Activated CD4-positive, alpha-beta memory T cell treated with anti-CD3 and anti-CD28 coated beads, Interleukin-2, amount 10 ng/mL, durations not matched to agents 7 days and 5 days (primary cell): ENCODE results near the gene SLC25A36. TPM values are rescaled to one million over a fixed set of nuclear protein-coding genes. Genes with fewer than 3 reads are reported as not detected.
"Not testable (repeated sequence)": the region's sequence is repeated elsewhere in the genome, so short reads cannot be mapped to it uniquely, and the experiment has no call there.

ENCODE experiments used
- CTCF ChIA-PET: fragments of 350-600 bp; sonication (Branson Sonifier 250); formaldehyde crosslinking; loops from one replicate; lab custom pipeline; 2021; ENCODE audit warnings: antibody characterized with exemption, inconsistent platforms; lab: Charles Lee
- POLR2A ChIA-PET: fragments of 350-600 bp; sonication (Branson Sonifier 250); formaldehyde crosslinking; loops from one replicate; lab custom pipeline; 2021; ENCODE audit warnings: antibody characterized with exemption; lab: Charles Lee
- DNase-seq: peaks from one replicate; pipeline ENCODE4 v3.0.0-alpha.2; 2020
- H3K27ac Mint-ChIP-seq: one replicate; pipeline ENCODE4 v1.8.0; 2021; ENCODE audit warnings: mild to moderate bottlenecking, mixed read lengths
- H3K27me3 Mint-ChIP-seq: one replicate; pipeline ENCODE4 v1.8.0; 2021; ENCODE audit warnings: mixed read lengths
- H3K36me3 Mint-ChIP-seq: one replicate; pipeline ENCODE4 v1.8.0; 2021; ENCODE audit warnings: low read depth, mixed read lengths
- H3K4me1 Mint-ChIP-seq: one replicate; pipeline ENCODE4 v1.8.0; 2021; ENCODE audit warnings: mixed read lengths
- H3K4me3 Mint-ChIP-seq: one replicate; pipeline ENCODE4 v1.8.0; 2021; ENCODE audit warnings: mild to moderate bottlenecking, mixed read lengths
- H3K9me3 Mint-ChIP-seq: one replicate; pipeline ENCODE4 v1.8.0; 2021; ENCODE audit warnings: mixed read lengths
- total RNA-seq, 2 experiments: library from RNA; stranded (reverse); gene quantifications; one replicate each; pipeline ENCODE4 v1.2.3, GENCODE V29; 2021

Gene SLC25A36
- total RNA-seq, 2 experiments from 2014 or later = 44.8 to 51.8 TPM

DNA sequence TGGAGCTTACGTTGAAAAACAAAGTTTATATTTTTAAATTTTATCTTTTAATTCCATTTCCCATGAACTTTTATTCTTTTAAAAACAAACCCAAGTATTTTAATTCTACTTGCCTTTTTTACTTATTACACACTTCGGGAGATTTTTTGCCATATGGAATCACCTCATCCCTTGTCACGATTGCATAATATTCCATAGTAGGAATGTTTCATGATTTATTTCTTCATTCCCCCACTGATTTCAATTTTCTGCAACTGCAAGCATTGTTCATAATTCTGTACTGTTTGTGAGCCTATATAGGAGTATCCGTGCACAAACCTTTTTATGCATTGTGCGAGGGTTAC is 574 bp upstream of the SLC25A36 start:
- POLR2A ChIA-PET = no interaction called here
- no peak for DNase-seq
- Mint-ChIP-seq H3K27me3 (peaks cover 31% of the 10 kb centered on the region), H3K36me3 (peaks cover 4% of the 10 kb centered on the region), H3K4me1 (peaks cover 30% of the 10 kb centered on the region), H3K9me3 (peaks cover 5% of the 10 kb centered on the region), H3K4me3 (peak overlapping the region; percentile 80), H3K27ac (peak overlapping the region; percentile 86)
- CTCF ChIA-PET = no interaction called here

DNA sequence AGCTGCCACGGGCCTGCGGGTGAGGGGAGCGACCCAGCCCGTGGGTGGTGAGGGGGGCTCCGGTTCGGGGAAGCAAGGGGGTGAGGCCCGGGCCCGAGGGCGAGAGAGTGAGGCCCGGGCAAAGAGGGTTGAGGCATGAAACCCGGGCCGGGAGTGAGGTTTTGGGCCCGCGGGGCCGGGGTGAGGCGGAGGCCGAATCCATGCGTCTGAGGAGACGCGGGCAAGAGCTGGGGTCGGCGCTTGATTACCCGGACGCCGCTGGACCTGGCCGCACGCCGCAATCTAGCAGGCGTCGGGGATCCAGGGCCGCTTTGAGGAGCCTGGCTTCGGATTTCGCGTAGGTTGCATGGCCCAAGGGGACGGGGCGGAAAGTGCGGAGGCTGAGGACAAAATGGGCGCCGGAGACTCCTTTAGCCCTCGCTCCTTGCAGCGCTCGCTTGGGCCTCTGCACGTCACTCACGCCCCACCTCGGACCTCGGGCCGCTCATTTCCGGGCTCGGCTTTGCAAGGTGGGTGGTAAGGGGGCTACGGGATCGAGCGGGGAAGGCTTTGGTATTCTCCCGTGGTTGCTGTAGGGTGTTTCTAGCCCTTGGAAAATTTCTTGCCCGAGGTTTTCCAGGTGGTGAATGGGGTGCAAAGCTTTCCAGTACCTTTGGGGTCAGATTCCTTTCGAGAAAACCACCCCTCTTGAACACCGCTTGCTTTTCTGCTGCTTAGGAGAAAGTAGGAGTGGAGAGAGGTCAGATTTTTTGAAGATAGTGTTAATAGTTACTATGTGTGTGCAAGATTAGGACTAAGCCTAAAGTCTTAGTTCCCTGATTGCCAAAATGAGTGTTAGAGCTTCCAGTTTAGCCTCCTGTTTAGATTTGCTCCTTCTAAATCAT is 827 bp downstream of the SLC25A36 start:
- Mint-ChIP-seq H3K4me3 (peak overlapping the region; percentile 80), H3K27ac (peak overlapping the region; percentile 86), H3K4me1 (peaks cover 30% of the 10 kb centered on the region), H3K27me3 (peaks cover 21% of the 10 kb centered on the region), H3K36me3 (peaks cover 13% of the 10 kb centered on the region), H3K9me3 (peaks cover 2% of the 10 kb centered on the region)
- ChIA-PET CTCF (interaction anchor here (1.0 to 1.6 kb wide), 4 partner anchors 11 to 58 kb away, joined by 3 read pairs; no protein-coding TSS in a partner anchor), POLR2A (interaction anchor here (1.0 to 3.0 kb wide), 8 partner anchors 9 to 325 kb away, joined by 3 to 12 read pairs (median 5); partner anchors contain the start of gene PXYLP1)
- DNase-seq = peak; percentile 52

DNA sequence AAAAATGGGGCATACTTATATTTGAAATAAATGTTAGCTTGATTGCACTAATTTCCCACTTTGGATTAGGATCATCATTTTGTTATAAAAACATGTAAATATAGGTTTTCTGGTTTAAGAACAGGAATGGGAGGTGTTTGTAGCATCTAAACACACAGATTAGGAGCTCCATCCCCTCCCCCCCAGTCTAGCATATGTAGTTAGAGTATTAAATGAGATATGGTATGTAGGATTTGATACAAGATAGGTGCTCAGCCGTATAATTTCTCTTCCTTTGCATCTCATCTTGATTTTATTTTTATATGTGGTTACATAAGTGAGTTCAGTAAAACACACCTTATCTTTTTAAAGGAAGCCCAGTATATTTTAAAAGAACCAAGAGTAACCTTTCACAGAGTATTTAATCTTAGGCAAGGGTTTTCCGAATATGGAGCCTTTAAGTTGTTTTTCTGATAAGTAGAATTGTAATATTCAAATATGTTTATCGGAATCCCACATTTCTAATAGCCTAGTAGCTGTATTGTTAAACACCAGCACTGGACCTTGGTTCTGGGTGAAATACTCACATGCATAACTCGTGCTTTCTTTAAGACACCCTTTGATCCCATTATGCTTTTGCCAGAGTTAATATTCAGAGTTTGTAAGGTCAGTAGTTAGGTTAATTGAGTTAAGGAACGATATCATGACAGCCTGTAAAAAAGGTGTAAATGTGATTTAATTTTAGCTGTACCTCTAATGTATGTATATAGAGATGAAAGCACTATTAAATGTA is 2.3 kb downstream of the SLC25A36 start:
- no peak for DNase-seq
- ChIA-PET CTCF (interaction anchor here (0.5 to 1.6 kb wide), 6 partner anchors 8 to 288 kb away, joined by 3 to 5 read pairs (median 4); no protein-coding TSS in a partner anchor), POLR2A (interaction anchor here (1.0 to 3.0 kb wide), 4 partner anchors 8 to 288 kb away, joined by 3 to 12 read pairs (median 7); partner anchors contain the start of gene PXYLP1)
- Mint-ChIP-seq H3K4me1 (peaks cover 30% of the 10 kb centered on the region), H3K27ac (no peak overlapping the region), H3K27me3 (peaks cover 12% of the 10 kb centered on the region), H3K36me3 (peaks cover 16% of the 10 kb centered on the region), H3K9me3 (peaks cover under 1% of the 10 kb centered on the region), H3K4me3 (no peak overlapping the region)

DNA sequence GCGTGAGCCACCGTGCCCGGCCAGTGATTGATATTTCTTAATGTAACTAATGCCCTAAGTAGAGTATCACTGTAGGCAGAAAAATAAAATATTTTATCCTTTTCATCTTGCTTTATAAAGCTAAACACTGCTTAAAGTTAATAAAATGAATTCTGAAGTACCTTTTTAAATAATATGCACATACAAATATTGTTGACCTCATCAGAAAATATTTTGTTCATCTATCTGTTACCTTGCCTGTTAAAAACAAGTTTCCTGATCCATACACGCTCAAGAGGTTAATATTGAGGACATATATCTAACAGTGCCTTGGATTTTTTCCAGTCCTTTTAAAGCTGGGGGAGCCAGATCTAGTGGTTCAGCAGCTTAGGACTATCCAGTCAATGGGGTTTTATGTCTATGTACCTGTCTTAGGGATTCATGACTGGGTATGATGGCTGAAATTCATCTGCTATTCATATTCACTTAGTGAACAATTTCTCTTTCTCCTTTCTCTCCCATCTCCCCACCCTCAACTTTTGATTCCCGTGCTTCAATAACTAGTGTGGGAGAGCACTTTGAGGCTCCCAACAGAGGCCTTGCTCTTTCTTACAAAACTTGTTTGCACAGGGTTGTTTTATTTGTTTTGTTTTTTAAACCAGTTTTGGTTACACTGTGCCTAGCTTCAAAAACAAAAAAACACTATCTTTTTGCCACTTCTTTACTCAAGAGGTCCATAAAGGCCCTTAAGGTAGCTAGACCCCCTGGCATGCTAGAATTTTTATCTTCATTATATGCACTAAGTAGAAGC is 7.0 kb downstream of the SLC25A36 start:
- Mint-ChIP-seq H3K9me3 (no peaks in the 10 kb centered on the region), H3K27me3 (no peaks in the 10 kb centered on the region), H3K27ac (no peak overlapping the region), H3K4me1 (peaks cover 10% of the 10 kb centered on the region), H3K4me3 (no peak overlapping the region), H3K36me3 (peaks cover 12% of the 10 kb centered on the region)
- ChIA-PET POLR2A (no interaction called here), CTCF (no interaction called here)
- no peak for DNase-seq

DNA sequence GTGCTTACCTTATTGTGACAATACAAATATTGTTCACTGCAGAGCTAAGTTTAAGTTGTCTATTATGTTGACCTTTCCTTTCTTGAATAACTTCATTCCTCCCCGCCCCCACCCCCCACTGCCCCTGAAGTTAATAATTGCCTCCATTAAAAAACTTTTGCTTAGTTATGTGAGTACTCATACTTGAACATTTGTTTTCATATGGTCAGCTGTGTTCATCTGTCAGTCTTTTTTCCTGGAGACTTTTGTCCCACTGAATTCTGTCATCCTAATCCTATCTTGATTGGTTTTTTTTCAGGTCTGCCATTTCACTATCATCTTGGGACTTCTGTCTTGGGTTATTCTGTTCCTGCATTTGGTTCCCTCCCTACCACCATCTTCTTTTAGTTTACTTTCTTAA is 8.5 kb downstream of the SLC25A36 start:
- no peak for DNase-seq
- no peaks in the 10 kb centered on the region for H3K27me3 Mint-ChIP-seq
- peaks cover 6% of the 10 kb centered on the region for H3K4me1 Mint-ChIP-seq
- no peak overlapping the region for H3K4me3 Mint-ChIP-seq
- peaks cover 12% of the 10 kb centered on the region for H3K36me3 Mint-ChIP-seq
- CTCF ChIA-PET = no interaction called here
- no peaks in the 10 kb centered on the region for H3K9me3 Mint-ChIP-seq
- H3K27ac Mint-ChIP-seq = no peak overlapping the region
- POLR2A ChIA-PET = no interaction called here

DNA sequence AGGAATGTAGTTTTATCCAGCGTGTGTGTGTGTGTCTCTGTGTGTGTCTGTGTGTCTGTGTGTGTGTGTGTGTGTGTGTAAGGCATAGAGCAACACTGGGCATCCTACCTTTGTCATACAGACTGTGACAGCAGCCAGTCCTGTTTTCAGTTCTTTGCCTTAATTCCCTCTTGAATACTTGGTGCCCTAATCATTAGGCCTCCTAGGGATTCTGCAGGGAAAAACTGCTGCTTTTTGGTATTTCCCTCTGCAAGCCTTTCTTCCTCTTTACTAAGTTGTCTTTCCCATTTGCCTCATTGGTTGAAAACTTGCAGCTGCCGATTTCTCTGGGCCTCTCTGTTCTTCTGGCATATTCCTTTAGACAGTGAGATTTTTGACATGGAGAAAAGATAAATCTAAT is 9.2 kb downstream of the SLC25A36 start:
- CTCF ChIA-PET = no interaction called here
- Mint-ChIP-seq H3K27me3 (no peaks in the 10 kb centered on the region), H3K27ac (no peak overlapping the region), H3K36me3 (peaks cover 12% of the 10 kb centered on the region), H3K9me3 (no peaks in the 10 kb centered on the region), H3K4me3 (no peak overlapping the region), H3K4me1 (peaks cover 6% of the 10 kb centered on the region)
- no peak for DNase-seq
- POLR2A ChIA-PET = no interaction called here

DNA sequence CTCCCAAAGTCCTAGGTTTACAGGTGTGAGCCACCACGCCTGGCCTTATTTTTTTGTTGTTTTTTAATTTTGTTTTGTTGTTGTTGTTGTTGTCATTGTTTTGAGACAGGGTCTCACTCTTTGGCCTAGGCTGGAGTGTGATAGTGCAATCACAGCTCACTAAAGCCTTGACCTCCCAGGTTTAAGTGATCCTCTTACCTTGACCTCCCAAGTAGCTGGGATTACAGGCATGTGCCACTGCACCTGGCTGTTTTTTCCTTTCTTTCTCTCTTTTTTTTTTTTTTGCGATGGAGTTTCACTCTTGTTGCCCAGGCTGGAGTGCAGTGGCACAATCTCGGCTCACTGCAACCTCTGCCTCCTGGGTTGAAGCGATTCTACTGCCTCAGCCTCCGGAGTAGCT is 10.1 kb downstream of the SLC25A36 start:
- DNase-seq, H3K9me3 Mint-ChIP-seq, H3K4me1 Mint-ChIP-seq, H3K27ac Mint-ChIP-seq, H3K27me3 Mint-ChIP-seq, H3K4me3 Mint-ChIP-seq: not testable (repeated sequence)
- CTCF ChIA-PET = interaction anchor here (0.7 kb wide), 1 partner anchor 8 kb away, joined by 5 read pairs; no protein-coding TSS in a partner anchor
- POLR2A ChIA-PET = interaction anchor here (0.8 kb wide), 1 partner anchor 8 kb away, joined by 3 read pairs; no protein-coding TSS in a partner anchor
- peaks cover 11% of the 10 kb centered on the region for H3K36me3 Mint-ChIP-seq

DNA sequence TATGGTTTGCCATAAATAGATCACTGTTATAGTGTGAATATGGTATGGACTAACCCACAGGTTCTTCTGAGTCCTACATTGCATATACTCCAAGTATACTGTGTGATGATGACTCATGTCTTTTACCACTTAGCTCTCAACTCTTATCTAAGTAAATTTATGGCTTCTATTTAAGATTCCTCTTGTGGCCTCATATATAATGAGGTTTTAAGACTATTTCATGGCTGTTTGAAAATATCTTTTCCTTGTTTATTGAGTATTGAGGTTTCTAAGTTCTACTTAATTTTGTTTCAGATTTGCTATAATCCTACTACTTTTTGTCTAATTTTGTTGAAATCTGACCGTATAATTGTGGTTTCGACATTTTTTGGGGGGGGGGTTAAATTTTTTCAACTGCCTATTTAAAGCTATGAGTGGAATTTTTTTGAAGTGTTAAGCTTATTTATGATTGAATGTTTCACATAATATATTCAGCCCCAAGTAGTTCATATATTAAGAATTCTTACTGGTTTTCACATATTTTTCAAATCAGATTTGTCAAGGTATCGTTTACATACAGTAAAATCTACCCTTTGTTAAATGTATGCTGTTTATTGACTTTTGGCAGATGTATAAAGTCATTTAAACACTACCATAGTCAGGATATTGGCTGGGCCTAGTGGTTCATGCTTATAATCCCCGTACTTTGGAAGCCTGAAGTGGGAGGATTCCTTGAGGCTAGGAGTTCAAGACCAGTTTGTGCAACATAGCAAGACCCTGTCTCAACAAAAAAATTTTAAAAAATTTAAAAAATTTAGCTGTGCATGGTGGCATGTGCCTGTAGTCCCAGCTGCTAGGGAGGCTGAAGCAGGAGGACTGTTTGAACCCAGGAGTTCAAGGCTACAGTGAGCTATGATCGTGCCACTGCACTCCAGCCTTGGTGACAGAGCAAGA is 11.7 kb downstream of the SLC25A36 start:
- DNase-seq = no peak
- Mint-ChIP-seq H3K36me3 (peaks cover 3% of the 10 kb centered on the region), H3K27me3 (no peaks in the 10 kb centered on the region), H3K4me1 (peaks cover 6% of the 10 kb centered on the region), H3K9me3 (no peaks in the 10 kb centered on the region), H3K4me3 (no peak overlapping the region), H3K27ac (no peak overlapping the region)
- ChIA-PET POLR2A (interaction anchor here (0.6 to 2.0 kb wide), 2 partner anchors 11 to 652 kb away, joined by 3 to 12 read pairs; partner anchors contain the start of gene SLC25A36), CTCF (interaction anchor here (0.7 kb wide), 2 partner anchors 10 to 992 kb away, joined by 3 read pairs; no protein-coding TSS in a partner anchor)

DNA sequence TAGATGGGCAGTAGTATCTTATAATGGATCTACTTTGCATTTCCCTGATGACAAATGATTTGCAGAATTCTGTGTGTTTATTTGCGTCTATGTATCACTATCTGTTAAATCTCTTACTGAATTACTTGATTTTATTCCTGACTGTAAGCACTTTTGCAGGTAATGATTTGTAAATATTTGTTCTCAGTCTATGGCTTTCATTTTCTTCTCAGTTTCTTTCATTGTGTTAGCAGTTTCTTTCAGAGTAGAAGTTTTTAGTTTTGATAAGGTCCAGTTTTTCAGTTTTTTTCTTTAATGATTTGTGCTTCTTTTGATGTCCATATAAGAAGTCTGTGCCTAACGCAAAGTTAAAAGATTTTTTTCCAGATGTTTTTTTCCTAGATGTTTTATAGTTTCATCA is 12.9 kb downstream of the SLC25A36 start:
- H3K36me3 Mint-ChIP-seq = peaks cover 3% of the 10 kb centered on the region
- CTCF ChIA-PET = interaction anchor here (0.8 kb wide), 1 partner anchor 12 kb away, joined by 3 read pairs; no protein-coding TSS in a partner anchor

DNA sequence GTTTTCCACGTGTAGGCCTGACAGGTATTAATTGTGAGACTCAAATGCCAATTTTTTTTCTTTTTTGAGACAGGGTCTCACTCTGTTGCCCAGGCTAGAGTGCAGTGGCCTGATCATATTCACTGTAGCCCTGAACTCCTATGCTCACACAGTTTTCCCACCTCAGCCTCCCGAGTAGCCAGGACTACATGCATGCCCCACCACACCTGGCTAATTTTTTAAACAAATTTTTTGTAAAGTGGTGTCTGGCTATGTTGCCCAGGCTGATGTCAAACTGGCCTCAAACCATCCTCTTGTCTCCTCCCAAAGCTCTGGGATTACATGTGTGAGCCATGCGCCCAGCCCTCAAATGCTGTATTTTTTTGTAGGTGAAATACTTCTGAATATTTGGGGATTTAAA is 14.0 kb downstream of the SLC25A36 start:
- H3K9me3 Mint-ChIP-seq = no peaks in the 10 kb centered on the region

More for the DNA sequence above, 12.9 kb downstream of the SLC25A36 start:
- no peak for DNase-seq
- H3K4me3 Mint-ChIP-seq = no peak overlapping the region
- POLR2A ChIA-PET = interaction anchor here (2.0 kb wide), 1 partner anchor 12 kb away, joined by 12 read pairs; the partner anchor contains the start of gene SLC25A36
- H3K27me3 Mint-ChIP-seq = no peaks in the 10 kb centered on the region
- no peaks in the 10 kb centered on the region for H3K9me3 Mint-ChIP-seq
- no peak overlapping the region for H3K27ac Mint-ChIP-seq
- H3K4me1 Mint-ChIP-seq = peaks cover 6% of the 10 kb centered on the region

DNA sequence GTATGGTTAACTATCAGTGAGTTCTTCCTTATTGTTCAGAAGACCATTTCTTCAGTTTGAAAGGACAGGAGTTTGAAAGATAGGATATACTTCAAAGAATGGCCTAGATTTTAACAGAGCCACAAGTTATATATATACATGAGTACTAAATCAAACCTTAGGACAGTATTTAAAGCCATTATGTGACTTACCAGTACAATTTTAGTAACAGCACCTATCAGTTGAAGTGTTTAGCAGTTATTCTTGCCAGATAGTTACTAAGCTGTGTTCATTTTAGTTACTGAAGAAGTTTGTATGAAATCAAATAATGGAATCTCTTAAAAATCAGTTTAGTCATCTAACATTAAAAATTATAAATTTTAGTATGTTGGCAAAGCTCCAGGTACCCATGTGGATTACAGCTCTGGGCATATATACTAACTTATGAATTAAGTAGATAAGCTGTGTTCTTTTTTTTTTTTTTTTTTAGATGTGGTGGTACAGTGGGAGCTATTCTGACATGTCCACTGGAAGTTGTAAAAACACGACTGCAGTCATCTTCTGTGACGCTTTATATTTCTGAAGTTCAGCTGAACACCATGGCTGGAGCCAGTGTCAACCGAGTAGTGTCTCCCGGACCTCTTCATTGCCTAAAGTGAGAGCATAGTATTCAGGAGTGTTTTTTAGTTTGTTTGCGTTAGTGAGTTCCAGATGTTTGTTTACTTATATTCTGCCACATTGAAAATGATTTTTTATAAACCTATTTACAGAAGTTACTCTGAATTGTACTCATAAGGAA is 14.6 kb downstream of the SLC25A36 start:
- peaks cover 7% of the 10 kb centered on the region for H3K36me3 Mint-ChIP-seq
- H3K4me3 Mint-ChIP-seq = no peak overlapping the region
- H3K4me1 Mint-ChIP-seq = peaks cover 6% of the 10 kb centered on the region
- no peak for DNase-seq
- H3K27me3 Mint-ChIP-seq = no peaks in the 10 kb centered on the region
- no peak overlapping the region for H3K27ac Mint-ChIP-seq
- CTCF ChIA-PET = interaction anchor here (0.6 kb wide), 2 partner anchors 13 to 427 kb away, joined by 3 to 4 read pairs; no protein-coding TSS in a partner anchor
- H3K9me3 Mint-ChIP-seq = no peaks in the 10 kb centered on the region
- POLR2A ChIA-PET = no interaction called here

More for the DNA sequence above, 14.0 kb downstream of the SLC25A36 start:
- H3K27me3 Mint-ChIP-seq = no peaks in the 10 kb centered on the region
- no peak for DNase-seq
- ChIA-PET CTCF (interaction anchor here (0.6 to 0.8 kb wide), 4 partner anchors 10 to 428 kb away, joined by 3 to 4 read pairs (median 3); no protein-coding TSS in a partner anchor), POLR2A (no interaction called here)
- no peak overlapping the region for H3K27ac Mint-ChIP-seq
- H3K4me3 Mint-ChIP-seq = no peak overlapping the region
- H3K4me1 Mint-ChIP-seq = peaks cover 6% of the 10 kb centered on the region
- peaks cover 7% of the 10 kb centered on the region for H3K36me3 Mint-ChIP-seq
